Gastrocnemius medialis (tissue), 4 donors: ENCODE results near the gene NUFIP2.

Experiments
- CTCF ChIP-seq, 5 experiments: fragments of 450-650 bp in 3 of 5; fragments of 200-600 bp in 2 of 5; sonication (generic) in 2 of 5; IDR thresholded peaks in 4 of 5; conservative IDR thresholded peaks in 1 of 5; 1 replicate in 4 of 5; 2 replicates in 1 of 5; pipeline ENCODE4 v1.5.1; 2016 to 2019; ENCODE audit warnings: antibody characterized with exemption in 5 of 5, mild to moderate bottlenecking in 3 of 5, moderate library complexity in 3 of 5
- POLR2A ChIP-seq, 2 donors: fragments of 450-650 bp; IDR thresholded peaks; one replicate each; pipeline ENCODE4 v1.6.1; 2017; ENCODE audit warnings: antibody characterized with exemption in 2 of 2, mild to moderate bottlenecking in 2 of 2, moderate library complexity in 2 of 2

DNA sequence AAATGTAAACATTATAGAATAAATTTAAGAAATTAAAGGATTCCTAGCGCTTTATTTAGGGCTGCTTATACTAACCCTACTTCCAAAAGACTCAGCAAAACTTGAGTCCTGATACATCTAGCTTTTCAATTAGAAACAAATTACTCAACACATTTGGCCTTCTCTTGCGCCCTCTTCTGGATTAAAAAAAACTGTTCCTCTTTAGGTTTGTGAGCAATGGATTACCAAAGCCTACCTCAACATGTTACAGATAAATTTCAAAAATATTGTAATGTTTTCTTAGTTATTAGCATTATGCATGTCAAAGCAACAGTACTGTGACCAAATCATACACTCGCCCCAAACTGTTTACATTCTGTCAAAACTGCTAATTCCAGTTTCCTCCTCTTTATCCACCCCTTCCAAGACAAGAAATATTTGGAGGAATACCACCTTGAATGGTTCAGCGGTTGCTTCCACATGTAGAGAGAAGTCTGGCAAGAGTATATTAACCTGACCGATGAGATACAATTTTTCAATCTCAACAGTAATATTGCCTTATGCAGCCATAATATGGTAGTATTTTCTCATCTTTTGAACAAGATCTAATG lies 2.7 kb downstream of the NUFIP2 start:
- TF ChIP-seq CTCF (IDR thresholded peaks at IDR 0.05 in 4 of 5, conservative IDR thresholded peaks at IDR 0.05 in 1 of 5) (peak; percentile 62 to 88 (median 64)), POLR2A (IDR thresholded peaks at IDR 0.05) (no peak)
